Fibroblast of skin of scalp (primary cell): ENCODE measurements around the gene TSPOAP1.

Experiments used
- DNase-seq: peaks from one replicate; pipeline ENCODE4 v3.0.0-alpha.2; 2013

Gene TSPOAP1

GRCh38 chr17:58339755-58340404 is 11.3 kb upstream of the TSPOAP1 start:
- DNase-seq: no peak

DNA sequence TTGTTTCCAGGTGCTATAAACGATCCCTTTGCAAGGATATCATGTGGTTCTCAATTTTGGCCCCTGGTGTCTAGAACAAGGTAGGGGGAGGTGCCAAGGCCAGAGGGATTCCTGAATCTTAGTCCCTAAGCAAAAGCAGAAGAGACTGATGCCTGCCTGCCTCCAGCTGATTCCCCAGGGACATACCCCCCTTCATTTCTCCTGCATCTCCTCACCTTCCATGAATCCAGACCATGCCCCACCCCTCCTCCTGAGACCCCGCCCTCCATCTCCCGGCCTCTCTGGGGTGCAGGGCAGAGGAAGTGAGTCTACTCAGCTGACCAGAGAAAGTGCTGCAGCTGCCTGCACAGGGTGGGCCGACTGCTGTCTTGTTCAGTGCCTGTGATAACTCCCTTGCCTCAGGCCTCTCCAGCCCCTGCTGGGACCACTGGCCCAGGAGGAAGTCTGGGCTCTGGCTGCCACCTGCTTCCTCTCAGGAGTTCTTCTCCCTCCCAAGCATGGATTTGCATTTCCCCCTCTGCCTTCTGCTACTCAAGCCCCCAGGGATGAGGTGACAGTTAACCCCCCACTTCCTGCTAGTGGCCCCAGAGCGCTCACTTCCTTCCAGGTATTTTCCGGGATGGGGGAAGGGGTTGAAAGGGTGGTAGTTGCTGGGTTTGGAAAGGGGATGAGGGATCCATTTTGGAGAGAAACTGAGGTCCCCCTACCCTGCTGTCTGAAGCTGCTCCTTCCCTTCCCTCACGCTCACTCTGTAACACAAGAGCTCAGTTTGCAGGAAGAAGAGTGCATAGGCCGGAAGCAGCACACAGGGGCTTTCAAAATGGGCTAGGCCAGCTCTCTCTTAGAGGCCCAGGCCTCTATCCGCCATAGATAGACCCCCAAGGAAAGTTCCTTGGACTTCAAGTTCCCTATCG is 10.5 kb upstream of the TSPOAP1 start:
- DNase-seq: peak; percentile 94

- DNase-seq: no peak
Measured at GRCh38 chr17:58338454-58338840, 9.9 kb upstream of the TSPOAP1 start.

GRCh38 chr17:58337600-58338453 is 9.2 kb upstream of the TSPOAP1 start:
- peak; percentile 98 for DNase-seq

DNA sequence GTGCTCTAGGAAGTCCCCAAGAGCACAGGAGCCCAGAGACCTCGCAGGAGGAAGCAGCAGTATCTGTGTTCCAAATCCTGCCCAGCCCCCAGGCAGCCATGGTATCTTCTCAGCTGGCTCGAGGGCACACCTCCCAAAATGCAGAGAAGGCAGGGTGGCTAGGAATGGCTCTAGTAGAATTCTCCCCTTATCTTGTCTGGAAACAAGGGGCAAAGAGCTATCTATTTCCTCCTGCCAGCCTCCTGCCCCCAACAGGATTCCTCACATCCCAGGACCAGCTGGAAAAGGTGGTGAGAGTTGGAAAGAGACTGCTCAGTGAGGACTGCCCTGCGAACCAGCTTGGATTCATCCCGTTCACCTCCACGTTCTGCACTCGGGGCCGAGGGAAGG is 8.6 kb upstream of the TSPOAP1 start:
- no peak for DNase-seq

- no peak for DNase-seq
Measured at GRCh38 chr17:58336456-58337209, 8.0 kb upstream of the TSPOAP1 start.

GRCh38 chr17:58335779-58336455 is 7.3 kb upstream of the TSPOAP1 start:
- DNase-seq: no peak

GRCh38 chr17:58335061-58335731 is 6.6 kb upstream of the TSPOAP1 start:
- no peak for DNase-seq

DNA sequence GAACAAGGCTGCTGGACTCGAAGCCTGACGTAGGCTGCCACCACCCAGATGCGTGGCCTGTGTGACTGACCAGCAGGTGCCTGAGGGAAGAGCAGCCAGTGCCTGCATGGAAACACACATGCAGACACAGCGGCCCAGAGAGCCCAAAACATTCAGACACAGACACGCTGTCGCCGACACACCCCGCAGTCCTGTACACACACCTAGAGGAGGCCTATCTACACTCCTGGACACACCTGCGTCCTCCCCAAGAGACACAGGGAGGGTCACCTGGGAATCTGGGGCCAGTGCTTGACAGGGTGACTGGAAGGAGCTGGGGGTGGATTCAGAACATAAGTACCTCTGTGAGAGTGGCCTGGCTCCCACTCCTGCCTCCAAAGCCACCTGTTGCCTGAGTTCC is 6.1 kb upstream of the TSPOAP1 start:
- DNase-seq: no peak

GRCh38 chr17:58334256-58334655 is 5.7 kb upstream of the TSPOAP1 start:
- DNase-seq: no peak

GRCh38 chr17:58333736-58334207 is 5.2 kb upstream of the TSPOAP1 start:
- no peak for DNase-seq

- DNase-seq: no peak
Measured at GRCh38 chr17:58332778-58333735, 4.5 kb upstream of the TSPOAP1 start.

DNA sequence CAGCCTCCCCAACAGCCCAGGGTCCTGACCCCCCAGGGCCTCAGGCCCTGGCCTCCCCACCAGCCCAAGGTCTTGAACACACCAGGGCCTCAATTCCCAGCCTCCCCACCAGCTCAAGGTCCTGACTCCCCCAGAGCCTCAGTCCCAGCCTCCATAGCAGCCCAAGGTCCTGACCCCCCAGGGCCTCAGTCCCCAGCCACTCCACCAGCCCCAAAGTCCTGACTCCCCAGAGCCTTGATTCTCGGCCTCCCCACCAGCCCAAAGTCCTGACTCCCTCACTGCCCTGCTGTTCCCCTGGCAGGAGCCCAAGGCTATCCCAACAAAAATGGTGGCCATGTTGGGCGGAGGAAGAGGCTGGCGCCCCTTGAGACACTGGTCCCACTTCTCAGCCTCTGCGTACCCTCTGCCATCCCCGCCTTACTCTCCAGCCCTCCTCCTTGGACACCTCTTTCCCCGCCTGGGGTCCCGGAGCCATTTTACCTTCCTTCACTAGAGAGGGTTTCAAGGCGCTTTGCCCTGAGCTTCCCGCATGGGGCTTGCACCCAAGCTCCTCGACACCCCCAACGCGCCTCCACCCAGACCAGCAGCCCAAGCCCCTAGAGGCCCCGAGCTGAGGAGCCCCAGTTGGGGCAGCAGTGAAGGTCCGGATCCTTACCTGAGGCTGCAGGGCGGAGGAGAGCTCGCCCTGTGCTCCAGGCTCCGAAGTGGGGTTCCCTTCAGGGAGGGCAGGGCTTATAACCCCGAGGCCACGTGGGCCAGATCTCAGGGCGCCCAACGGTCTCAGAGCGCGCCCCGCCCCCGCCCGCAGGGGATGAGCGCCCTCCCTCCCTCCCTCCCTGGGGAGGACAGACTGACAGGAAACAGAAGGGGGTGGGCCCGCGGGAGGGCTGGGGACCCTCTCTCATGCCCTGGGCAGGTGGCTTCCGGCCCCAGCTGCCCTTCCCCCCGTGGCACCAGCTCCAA is 3.5 kb upstream of the TSPOAP1 start:
- no peak for DNase-seq

- no peak for DNase-seq
Measured at GRCh38 chr17:58330997-58331814, 2.6 kb upstream of the TSPOAP1 start.

DNA sequence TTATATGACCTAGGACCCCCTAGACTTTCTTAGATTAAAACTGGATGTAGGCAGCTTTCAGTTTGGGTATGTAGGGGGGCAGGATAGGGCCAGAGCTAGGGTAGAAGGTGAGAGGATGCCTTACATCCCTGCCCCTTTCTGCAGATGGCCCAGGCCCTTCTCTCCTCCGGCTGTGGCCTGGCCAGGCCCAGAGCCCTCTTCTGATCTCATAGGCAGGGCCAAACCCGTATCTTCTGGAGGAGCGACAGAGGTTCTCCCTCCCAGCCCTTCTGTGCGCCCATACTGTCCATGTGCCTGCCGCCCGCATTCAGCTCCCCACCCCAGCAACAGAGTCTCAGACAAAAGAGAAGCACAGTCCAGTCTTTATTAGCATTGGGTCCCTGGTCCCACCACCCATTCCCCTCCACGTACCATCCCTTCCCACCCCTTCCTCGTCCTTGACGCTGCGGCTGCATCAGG is 2.0 kb upstream of the TSPOAP1 start:
- DNase-seq: no peak

- no peak for DNase-seq
Measured at GRCh38 chr17:58329810-58330537, 1.4 kb upstream of the TSPOAP1 start.
